Neural cell (in vitro differentiated cells): ENCODE measurements around the gene NET1. TPM values are rescaled to one million over a fixed set of nuclear protein-coding genes. Genes with fewer than 3 reads are reported as not detected.

Source experiments
- H2AFZ ChIP-seq: fragments of 200-600, 300-800 bp; sonication (generic), shearing (Covaris generic); 2 replicates; pipeline ENCODE4 v1.6.0; 2014; ENCODE audit warnings: low read depth, mild to moderate bottlenecking, antibody characterized with exemption, low read length, moderate library complexity
- H3F3A ChIP-seq: fragments of 200-600 bp; shearing (Covaris generic); 2 replicates; pipeline ENCODE4 v1.6.1; 2016; ENCODE audit warnings: mild to moderate bottlenecking, moderate library complexity, mixed read lengths, antibody characterized with exemption, low read length; ENCODE audit not compliant: insufficient read depth, poor library complexity, severe bottlenecking
- H3K27ac ChIP-seq: fragments of 200-600, 300-800 bp; sonication (generic), shearing (Covaris generic); 2 replicates; pipeline ENCODE4 v1.5.1; 2014; ENCODE audit warnings: mild to moderate bottlenecking, low read length, moderate library complexity
- H3K27me3 ChIP-seq: fragments of 300-800, 200-600 bp; sonication (generic), shearing (Covaris generic); 2 replicates; pipeline ENCODE4 v1.6.0; 2014; ENCODE audit warnings: mild to moderate bottlenecking, low read depth, low read length, moderate library complexity; ENCODE audit not compliant: insufficient read depth
- H3K36me3 ChIP-seq: fragments of 300-800, 200-600 bp; sonication (generic), shearing (Covaris generic); 2 replicates; pipeline ENCODE4 v1.5.1; 2014; ENCODE audit warnings: mild to moderate bottlenecking, antibody characterized with exemption, low read length, moderate library complexity; ENCODE audit not compliant: insufficient read depth
- H3K4me2 ChIP-seq: fragments of 300-800, 200-600 bp; sonication (generic), shearing (Covaris generic); 2 replicates; pipeline ENCODE4 v1.6.0; 2014; ENCODE audit warnings: mild to moderate bottlenecking, low read length
- H3K4me3 ChIP-seq: fragments of 300-800, 200-600 bp; sonication (generic), shearing (Covaris generic); 2 replicates; pipeline ENCODE4 v1.5.1; 2014; ENCODE audit warnings: mild to moderate bottlenecking, low read length, moderate library complexity
- H3K79me2 ChIP-seq: fragments of 200-600 bp; shearing (Covaris generic); replicated peaks from 2 replicates; pipeline ENCODE4 v1.6.0; 2014; ENCODE audit warnings: mild to moderate bottlenecking, low read length, moderate library complexity; ENCODE audit not compliant: insufficient read depth
- H3K9ac ChIP-seq: fragments of 300-800, 200-600 bp; sonication (generic), shearing (Covaris generic); 2 replicates; pipeline ENCODE4 v1.6.1; 2016; ENCODE audit warnings: mild to moderate bottlenecking, low read length, mixed read lengths
- H3K9me2 ChIP-seq: fragments of 200-600 bp; shearing (Covaris generic); 2 replicates; pipeline ENCODE4 v1.6.1; 2016; ENCODE audit warnings: mild to moderate bottlenecking, low read length, mixed read lengths; ENCODE audit not compliant: insufficient read depth
- H3K9me3 ChIP-seq: fragments of 200-600, 300-800 bp; sonication (generic), shearing (Covaris generic); 2 replicates; pipeline ENCODE4 v1.6.1; 2016; ENCODE audit warnings: mild to moderate bottlenecking, mixed run types, low read length, moderate library complexity, mixed read lengths
- H4K20me1 ChIP-seq: fragments of 200-600 bp; shearing (Covaris generic); 2 replicates; pipeline ENCODE4 v1.6.1; 2016; ENCODE audit warnings: mild to moderate bottlenecking, mixed run types; ENCODE audit not compliant: insufficient read depth
- CTCF ChIP-seq: fragments of 450-650 bp; IDR thresholded peaks from 2 replicates; pipeline ENCODE4 v1.5.1; 2014; ENCODE audit warnings: antibody characterized with exemption, mild to moderate bottlenecking, moderate library complexity; ENCODE audit not compliant: poor library complexity, severe bottlenecking
- EP300 ChIP-seq: fragments of 450-650 bp; conservative IDR thresholded peaks from 2 replicates; pipeline ENCODE4 v1.6.1; 2014; ENCODE audit warnings: antibody characterized with exemption, mild to moderate bottlenecking, moderate library complexity; ENCODE audit not compliant: poor library complexity, severe bottlenecking
- EZH2 ChIP-seq: fragments of 200-600, 300-800 bp; shearing (Covaris generic), sonication (generic); IDR thresholded peaks from 2 replicates; pipeline ENCODE4 v1.6.1; 2014; ENCODE audit warnings: antibody characterized with exemption, low read length, borderline replicate concordance, mild to moderate bottlenecking; ENCODE audit not compliant: insufficient read depth, poor library complexity, severe bottlenecking
- MXI1 ChIP-seq: fragments of 450-650 bp; conservative IDR thresholded peaks from 2 replicates; pipeline ENCODE4 v1.6.1; 2014; ENCODE audit warnings: antibody characterized with exemption, mild to moderate bottlenecking; ENCODE audit not compliant: poor library complexity, severe bottlenecking
- POLR2AphosphoS5 ChIP-seq: IDR thresholded peaks from 2 replicates; pipeline ENCODE4 v1.6.1; 2012
- RAD21 ChIP-seq: fragments of 450-650 bp; conservative IDR thresholded peaks from 2 replicates; pipeline ENCODE4 v1.6.1; 2014; ENCODE audit warnings: antibody characterized with exemption, mild to moderate bottlenecking, moderate library complexity
- REST ChIP-seq: IDR thresholded peaks from 2 replicates; pipeline ENCODE4 v1.6.1; 2012; ENCODE audit warnings: borderline replicate concordance
- SMC3 ChIP-seq: fragments of 450-650 bp; conservative IDR thresholded peaks from 2 replicates; pipeline ENCODE4 v1.6.1; 2014; ENCODE audit warnings: antibody characterized with exemption, mild to moderate bottlenecking, moderate library complexity; ENCODE audit not compliant: poor library complexity
- TAF1 ChIP-seq: IDR thresholded peaks from 2 replicates; pipeline ENCODE4 v1.6.1; 2012; ENCODE audit warnings: low read depth
- polyA plus RNA-seq: library from polyadenylated mRNA; depleted of rRNA; stranded (reverse); fragments of >200 nt; gene quantifications from 2 replicates; pipeline ENCODE4 v1.2.3, GENCODE V29; 2014

The NET1 gene
- polyA plus RNA-seq, 1 donor from 2014 or later: 8.0 TPM

- no peak overlapping the region for H3K4me2 ChIP-seq
- no peaks in the 10 kb centered on the region for H3K79me2 ChIP-seq
- H3K9ac ChIP-seq: no peak overlapping the region
- no peaks in the 10 kb centered on the region for H3K9me3 ChIP-seq
- H3F3A ChIP-seq: no peaks in the 10 kb centered on the region
- no peak overlapping the region for H3K4me3 ChIP-seq
- no peaks in the 10 kb centered on the region for H3K27me3 ChIP-seq
- H3K9me2 ChIP-seq: no peaks in the 10 kb centered on the region
- no peak for TF ChIP-seq TAF1
- no peak for TF ChIP-seq EP300
- no peak for TF ChIP-seq POLR2AphosphoS5
- TF ChIP-seq CTCF: no peak
- no peak for TF ChIP-seq SMC3
- no peak for TF ChIP-seq RAD21
- no peak for TF ChIP-seq EZH2
- no peak for TF ChIP-seq REST
- no peak for TF ChIP-seq MXI1
- no peaks in the 10 kb centered on the region for H4K20me1 ChIP-seq
- no peak overlapping the region for H3K27ac ChIP-seq
- no peak overlapping the region for H2AFZ ChIP-seq
- H3K36me3 ChIP-seq: no peaks in the 10 kb centered on the region
These were observed 81.3 kb downstream of the NET1 start for GRCh38 chr10:5493691-5494090.

DNA sequence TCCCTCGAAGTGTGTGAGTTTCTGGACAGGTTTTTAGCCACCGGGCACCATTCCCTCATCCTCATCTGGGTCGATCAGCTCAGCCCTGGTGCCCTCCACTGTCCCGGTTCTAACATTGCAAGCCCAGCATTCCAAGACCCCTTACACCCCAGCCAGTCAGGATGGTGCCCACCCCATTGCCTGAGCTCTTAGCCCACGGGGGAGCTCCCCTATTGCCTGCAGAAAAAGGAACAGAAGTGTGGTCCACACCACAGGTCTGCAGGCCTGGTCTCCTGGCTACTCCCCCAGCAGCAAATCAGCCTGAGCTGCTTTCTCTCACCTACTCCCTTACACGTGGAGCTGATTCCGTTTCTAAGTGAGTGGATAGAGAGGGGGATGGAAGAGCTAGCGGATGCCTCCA lies 82.3 kb downstream of the NET1 start:
- Histone ChIP-seq H3K4me3 (no peak overlapping the region), H3K27ac (no peak overlapping the region), H3K36me3 (no peaks in the 10 kb centered on the region), H2AFZ (no peak overlapping the region), H3K9me3 (no peaks in the 10 kb centered on the region), H3K4me2 (no peak overlapping the region), H3F3A (no peaks in the 10 kb centered on the region), H3K9ac (no peak overlapping the region), H4K20me1 (no peaks in the 10 kb centered on the region), H3K79me2 (no peaks in the 10 kb centered on the region), H3K27me3 (no peaks in the 10 kb centered on the region), H3K9me2 (no peaks in the 10 kb centered on the region)
- TF ChIP-seq EP300 (no peak), SMC3 (no peak), RAD21 (no peak), TAF1 (no peak), EZH2 (no peak), CTCF (no peak), REST (no peak), POLR2AphosphoS5 (no peak), MXI1 (no peak)
